C4-2B (cell line): ENCODE measurements around the gene ZNF536.
"Not testable (repeated sequence)": the region's sequence is repeated elsewhere in the genome, so short reads cannot be mapped to it uniquely, and the experiment has no call there.

Source experiments
- H3K27ac ChIP-seq: fragments of 450-650 bp; 2 replicates; pipeline ENCODE4 v1.5.1; 2017
- ZFX ChIP-seq: fragments of 450-650 bp; IDR thresholded peaks from 2 replicates; pipeline ENCODE4 v1.6.1; 2017
- TF ChIP-seq, protein P1 (sequence below): fragments of 450-650 bp; conservative IDR thresholded peaks from 2 replicates; pipeline ENCODE4 v1.5.1; 2017; ENCODE audit warnings: mild to moderate bottlenecking

Gene ZNF536

DNA sequence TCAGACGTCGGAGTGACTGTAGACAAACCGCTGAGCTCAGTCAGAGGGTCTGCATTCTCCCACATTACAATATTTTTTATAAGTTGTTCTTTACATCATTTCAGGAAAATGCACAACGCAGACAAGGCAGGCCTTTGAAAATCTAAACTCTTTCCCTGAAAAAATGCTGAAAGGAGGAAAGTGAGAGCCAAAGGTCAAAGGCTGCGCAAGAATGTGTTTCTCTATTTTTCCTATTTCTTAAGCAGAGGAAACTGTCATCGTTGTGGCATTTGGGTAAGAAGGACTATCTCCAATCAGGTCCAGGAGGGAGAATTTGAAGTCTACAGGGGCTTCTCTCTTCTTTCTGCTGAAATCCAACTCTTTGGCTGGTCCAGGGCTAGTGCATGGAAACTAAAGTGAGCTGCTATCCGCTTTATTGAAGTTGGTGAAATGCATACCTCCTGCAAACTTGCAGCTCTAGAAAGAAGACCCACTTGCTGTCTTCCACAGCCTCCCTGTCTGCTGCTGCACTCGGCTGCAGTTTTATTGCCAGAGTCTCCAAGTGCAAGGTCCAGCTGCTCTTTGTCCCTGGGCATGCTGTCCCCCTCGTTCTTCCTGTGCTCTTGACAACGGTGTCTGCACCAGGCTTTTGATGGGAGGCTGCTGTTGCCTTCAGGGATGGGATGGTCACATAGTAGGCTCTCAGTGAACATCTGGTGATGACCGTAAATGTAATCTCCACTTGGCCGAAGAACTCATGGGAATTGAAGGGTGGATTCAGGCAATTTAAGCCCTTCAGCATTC, 31.2 kb downstream of the ZNF536 start:
- TF ChIP-seq, protein P1, sequence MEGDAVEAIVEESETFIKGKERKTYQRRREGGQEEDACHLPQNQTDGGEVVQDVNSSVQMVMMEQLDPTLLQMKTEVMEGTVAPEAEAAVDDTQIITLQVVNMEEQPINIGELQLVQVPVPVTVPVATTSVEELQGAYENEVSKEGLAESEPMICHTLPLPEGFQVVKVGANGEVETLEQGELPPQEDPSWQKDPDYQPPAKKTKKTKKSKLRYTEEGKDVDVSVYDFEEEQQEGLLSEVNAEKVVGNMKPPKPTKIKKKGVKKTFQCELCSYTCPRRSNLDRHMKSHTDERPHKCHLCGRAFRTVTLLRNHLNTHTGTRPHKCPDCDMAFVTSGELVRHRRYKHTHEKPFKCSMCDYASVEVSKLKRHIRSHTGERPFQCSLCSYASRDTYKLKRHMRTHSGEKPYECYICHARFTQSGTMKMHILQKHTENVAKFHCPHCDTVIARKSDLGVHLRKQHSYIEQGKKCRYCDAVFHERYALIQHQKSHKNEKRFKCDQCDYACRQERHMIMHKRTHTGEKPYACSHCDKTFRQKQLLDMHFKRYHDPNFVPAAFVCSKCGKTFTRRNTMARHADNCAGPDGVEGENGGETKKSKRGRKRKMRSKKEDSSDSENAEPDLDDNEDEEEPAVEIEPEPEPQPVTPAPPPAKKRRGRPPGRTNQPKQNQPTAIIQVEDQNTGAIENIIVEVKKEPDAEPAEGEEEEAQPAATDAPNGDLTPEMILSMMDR: no peak
- no peak for TF ChIP-seq ZFX
- H3K27ac ChIP-seq: no peak overlapping the region

DNA sequence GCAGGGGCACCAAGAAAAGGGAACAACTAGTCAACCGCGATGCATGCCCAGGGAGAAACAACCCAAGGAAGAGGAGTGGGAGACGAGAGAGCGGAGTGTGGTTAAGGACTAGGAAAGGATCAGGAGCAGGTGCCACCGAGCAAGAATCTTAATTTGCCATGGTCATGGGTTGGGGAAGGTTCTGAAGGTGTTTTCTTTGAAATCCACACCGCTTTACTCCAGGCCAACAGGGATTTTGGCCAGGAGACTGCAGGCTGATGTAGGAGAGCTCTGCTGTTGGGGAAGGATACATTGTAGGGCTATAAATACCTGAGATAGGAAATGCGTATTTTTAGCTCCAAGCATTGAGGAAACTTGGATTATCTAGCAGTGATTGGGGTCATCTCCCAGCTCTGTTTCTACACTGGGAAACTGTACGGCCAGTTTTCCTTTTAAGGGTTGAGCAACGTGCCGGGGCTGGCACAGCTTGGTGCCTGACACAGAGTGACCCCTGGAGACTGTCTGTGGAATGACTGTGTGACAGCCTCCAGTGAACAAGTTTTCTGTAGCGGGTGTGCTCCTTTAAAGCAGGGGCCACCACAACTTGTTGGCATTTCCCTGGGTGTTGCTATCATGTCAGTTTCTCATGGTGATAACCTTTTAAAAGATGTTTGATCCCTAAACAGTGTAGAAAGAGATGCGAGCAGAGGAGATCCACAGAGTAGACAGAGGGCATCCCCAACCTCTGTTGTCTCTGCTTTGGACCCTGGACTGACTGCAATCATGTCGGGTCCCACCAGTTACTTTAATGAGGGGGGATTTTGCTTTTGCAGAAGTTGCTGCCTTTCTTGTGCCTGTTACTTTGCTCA, 34.3 kb downstream of the ZNF536 start:
- H3K27ac ChIP-seq: no peak overlapping the region
- TF ChIP-seq ZFX: no peak
- TF ChIP-seq, protein P1: peak; percentile 77

DNA sequence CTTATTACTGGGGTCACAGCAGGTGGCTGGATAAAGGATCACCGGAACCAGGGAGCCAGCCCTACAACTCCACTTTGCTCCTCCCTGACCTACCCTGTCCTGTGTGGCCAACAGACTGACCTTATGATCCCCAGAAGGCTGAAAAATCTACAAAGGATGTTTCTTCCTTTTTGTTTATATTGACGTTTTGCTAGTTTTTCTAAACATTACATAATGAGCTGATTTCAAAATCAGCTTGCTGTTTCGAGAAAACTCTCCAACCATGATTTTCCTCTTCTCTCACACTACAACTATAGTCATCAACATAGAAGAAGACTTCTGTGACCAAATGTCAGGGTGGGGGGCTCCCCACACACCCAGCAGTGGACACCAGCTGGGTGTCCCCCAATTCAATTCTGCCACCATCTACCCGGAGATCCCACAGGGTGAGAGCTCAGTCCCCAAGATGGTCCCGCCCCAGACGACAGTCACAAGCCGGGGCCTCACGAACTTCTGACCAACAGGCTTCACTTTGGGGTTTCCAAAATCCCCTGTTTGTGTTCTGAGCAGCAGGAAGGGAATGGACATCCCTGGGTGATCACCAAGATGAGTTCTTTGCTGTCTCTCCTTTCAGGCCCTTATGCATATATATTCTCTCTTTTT, 35.0 kb downstream of the ZNF536 start:
- H3K27ac ChIP-seq: no peak overlapping the region
- TF ChIP-seq ZFX: no peak
- TF ChIP-seq, protein P1: no peak

DNA sequence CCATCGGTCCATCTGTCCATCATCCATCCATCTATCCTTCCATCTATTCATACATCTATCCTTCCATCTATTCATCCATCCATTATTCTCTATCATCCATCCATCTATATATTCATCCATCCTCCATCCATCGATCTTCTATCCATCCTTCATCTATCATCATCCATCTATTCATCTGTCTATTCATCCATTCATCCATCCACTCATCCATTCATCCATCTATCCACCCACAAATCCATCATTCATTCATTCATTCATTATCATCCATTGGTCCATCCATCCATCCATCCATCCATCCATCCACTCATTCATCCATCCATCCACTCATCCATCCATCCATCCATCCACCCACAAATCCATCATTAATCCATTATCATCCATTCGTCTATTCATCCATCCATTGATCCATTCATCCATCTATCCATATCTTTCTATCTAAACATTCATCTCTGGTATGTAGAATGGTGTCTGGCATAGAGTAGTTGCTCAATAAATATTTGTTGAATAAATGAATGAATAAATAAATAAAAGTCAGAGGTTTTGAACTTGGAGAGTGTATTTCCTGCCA, 36.6 kb downstream of the ZNF536 start:
- no peak overlapping the region for H3K27ac ChIP-seq
- TF ChIP-seq, protein P1: no peak
- no peak for TF ChIP-seq ZFX

DNA sequence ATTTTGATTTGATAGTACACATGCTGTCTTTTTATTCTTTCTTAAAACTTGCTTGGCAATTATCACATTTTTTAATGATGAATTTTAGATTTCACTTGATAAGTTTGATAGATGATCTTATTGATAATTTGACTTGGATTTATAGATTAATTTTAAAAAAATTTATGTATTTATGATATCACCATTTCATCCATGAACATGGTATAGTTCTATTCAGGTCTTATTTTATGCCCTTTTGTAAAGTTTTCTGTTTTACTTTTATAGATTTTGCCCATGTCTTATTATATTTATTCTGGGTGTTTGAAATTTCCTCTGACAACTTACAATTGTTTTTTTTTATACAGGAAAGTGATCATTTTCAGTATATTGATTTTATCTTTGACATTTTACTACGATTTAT, 39.5 kb downstream of the ZNF536 start:
- no peak for TF ChIP-seq ZFX
- TF ChIP-seq, protein P1: no peak
- no peak overlapping the region for H3K27ac ChIP-seq

DNA sequence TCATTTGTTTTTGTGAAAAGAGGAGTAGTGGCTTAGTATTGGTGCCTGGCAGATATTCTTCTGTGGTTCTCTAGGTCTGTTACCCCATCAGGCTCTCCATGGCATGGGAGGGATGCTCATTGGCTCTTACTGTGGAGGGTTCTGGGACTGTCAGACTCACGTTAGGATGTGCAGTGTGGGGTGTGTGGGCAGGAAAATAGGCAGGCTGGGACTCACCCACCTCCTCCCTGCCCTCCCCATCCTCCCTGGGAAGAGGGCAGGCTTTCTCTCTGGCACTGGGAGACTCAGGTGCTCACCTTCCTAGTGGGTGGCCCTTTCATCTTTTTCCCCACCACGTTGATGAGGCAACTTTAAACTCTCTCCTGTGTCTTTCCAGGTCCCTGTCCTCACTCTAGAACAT, 44.2 kb downstream of the ZNF536 start:
- no peak for TF ChIP-seq ZFX
- TF ChIP-seq, protein P1: no peak

DNA sequence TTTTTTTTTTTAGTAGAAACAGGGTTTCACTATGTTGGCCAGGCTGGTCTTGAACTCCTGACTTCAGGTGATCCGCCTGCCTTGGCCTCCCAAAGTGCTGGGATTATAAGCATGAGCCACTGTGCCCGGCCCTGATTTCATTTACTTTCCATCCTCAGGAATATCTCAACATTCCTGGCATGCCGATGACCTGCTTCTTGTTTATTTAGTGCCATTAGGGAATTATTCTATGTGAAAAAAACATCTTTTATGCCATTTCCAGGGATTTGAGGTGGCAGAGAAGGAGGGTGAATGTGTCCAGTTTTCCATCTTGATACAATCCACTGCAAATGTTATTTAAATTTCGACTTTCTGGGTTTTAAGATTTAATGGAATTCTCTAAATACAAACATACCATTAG, 45.0 kb downstream of the ZNF536 start:
- not testable (repeated sequence) for H3K27ac ChIP-seq

More for the DNA sequence above, 44.2 kb downstream of the ZNF536 start:
- no peak overlapping the region for H3K27ac ChIP-seq
